Astrocyte of the cerebellum (primary cell): ENCODE measurements around the gene PTCD2.

Experiments used
- DNase-seq: peaks from one replicate; pipeline ENCODE4 v3.0.0-alpha.2; 2011; ENCODE audit warnings: low read depth
- H3K4me3 ChIP-seq: 2 replicates; pipeline ENCODE4 v1.5.1; 2011; ENCODE audit warnings: mild to moderate bottlenecking, low read depth, low read length, moderate library complexity
- CTCF ChIP-seq: IDR thresholded peaks from 2 replicates; pipeline ENCODE4 v1.5.1; 2012; ENCODE audit warnings: low read length, low read depth, moderate library complexity, mild to moderate bottlenecking; ENCODE audit errors: missing control alignments
- in situ Hi-C: cut with HindIII; loops from 2 replicates; pipeline ENCODE4 v1.10.0; 2017; ENCODE audit warnings: low sequenced_read_pairs

PTCD2 gene

GRCh38 chr5:72319976-72320752 is at the start of gene PTCD2, which contains the start of gene MRPS27:
Gene PTCD2, plus strand, starts transcription at chr5:72320373. Its CDS starts 10 bp downstream, at chr5:72320383.
Gene MRPS27, minus strand, starts transcription at chr5:72320240. Its CDS starts 19 bp downstream, at chr5:72320221.
- peak within 1 kb of the TSS; percentile 97 for H3K4me3 ChIP-seq
- peak; percentile 98 for DNase-seq
- TF ChIP-seq CTCF: peak; percentile 32
- in situ Hi-C loops: no loop called here

- H3K4me3 ChIP-seq: no peak overlapping the region
- TF ChIP-seq CTCF: no peak
- no peak for DNase-seq
- in situ Hi-C loops: no loop called here
These were observed 48.5 kb upstream of the PTCD2 start for GRCh38 chr5:72271702-72272101.

- TF ChIP-seq CTCF: no peak
- H3K4me3 ChIP-seq: no peak overlapping the region
- in situ Hi-C loops: no loop called here
- no peak for DNase-seq
These were observed 47.8 kb upstream of the PTCD2 start for GRCh38 chr5:72272398-72272797.

GRCh38 chr5:72273547-72273946 is 46.6 kb upstream of the PTCD2 start:
- no peak overlapping the region for H3K4me3 ChIP-seq
- DNase-seq: no peak
- in situ Hi-C loops: no loop called here
- TF ChIP-seq CTCF: no peak

GRCh38 chr5:72276219-72276752 is 43.9 kb upstream of the PTCD2 start:
- in situ Hi-C loops: no loop called here
- TF ChIP-seq CTCF: no peak
- no peak for DNase-seq
- H3K4me3 ChIP-seq: no peak overlapping the region

GRCh38 chr5:72280581-72281069 is 39.5 kb upstream of the PTCD2 start:
- peak; percentile 42 for DNase-seq
- TF ChIP-seq CTCF: peak; percentile 82

More at GRCh38 chr5:72280581-72281069, 39.5 kb upstream of the PTCD2 start:
- in situ Hi-C loops: no loop called here
- H3K4me3 ChIP-seq: no peak overlapping the region
